Neuronal stem cell (in vitro differentiated cells): ENCODE measurements around the gene HOMER3.

ENCODE experiments used
- DNase-seq: peaks from one replicate; pipeline ENCODE4 v3.0.0-alpha.2; 2013; ENCODE audit warnings: low spot score
- H2AFZ ChIP-seq: one replicate; pipeline ENCODE4 v1.6.1; 2013; ENCODE audit warnings: mild to moderate bottlenecking, low read length, inconsistent platforms
- H2AK5ac ChIP-seq: 2 replicates; pipeline ENCODE4 v1.6.1; 2013; ENCODE audit warnings: low read depth, mild to moderate bottlenecking, inconsistent platforms, low read length, moderate library complexity, mixed read lengths
- H2BK120ac ChIP-seq: 2 replicates; pipeline ENCODE4 v1.6.1; 2013; ENCODE audit warnings: low read depth, mild to moderate bottlenecking, inconsistent platforms, low read length, moderate library complexity, mixed read lengths
- H2BK12ac ChIP-seq: one replicate; pipeline ENCODE4 v1.6.1; 2013; ENCODE audit warnings: low read length, inconsistent platforms
- H2BK15ac ChIP-seq: 2 replicates; pipeline ENCODE4 v1.6.1; 2013; ENCODE audit warnings: mild to moderate bottlenecking, low read length, inconsistent platforms, mixed read lengths
- H2BK5ac ChIP-seq: one replicate; pipeline ENCODE4 v1.6.1; 2013; ENCODE audit warnings: inconsistent platforms, mild to moderate bottlenecking, low read length, moderate library complexity
- H3K14ac ChIP-seq: one replicate; pipeline ENCODE4 v1.6.1; 2013; ENCODE audit warnings: low read length, inconsistent platforms
- H3K18ac ChIP-seq: 2 replicates; pipeline ENCODE4 v1.6.1; 2013; ENCODE audit warnings: low read length, inconsistent platforms
- H3K23ac ChIP-seq: 2 replicates; pipeline ENCODE4 v1.6.1; 2013; ENCODE audit warnings: low read depth, mild to moderate bottlenecking, mixed read lengths, low read length, inconsistent platforms; ENCODE audit not compliant: poor library complexity
- H3K27ac ChIP-seq: replicated peaks from 3 replicates; pipeline ENCODE4 v1.5.1; 2013; ENCODE audit warnings: low read length, inconsistent platforms
- H3K27me3 ChIP-seq, 3 experiments: 2 replicates each; pipeline ENCODE4 v1.6.1; 2013; ENCODE audit warnings: low read length in 3 of 3, mild to moderate bottlenecking in 2 of 3, inconsistent platforms in 1 of 3, low read depth in 1 of 3, mixed read lengths in 1 of 3, moderate library complexity in 1 of 3; ENCODE audit not compliant: control insufficient read depth in 3 of 3, insufficient read depth in 3 of 3
- H3K36me3 ChIP-seq, 2 donors: replicated peaks in 1 of 2; 2 replicates each; pipeline ENCODE4 v1.6.1; 2013; ENCODE audit warnings: low read length in 2 of 2; ENCODE audit not compliant: control insufficient read depth in 2 of 2, insufficient read depth in 2 of 2
- H3K4ac ChIP-seq: 2 replicates; pipeline ENCODE4 v1.6.1; 2013; ENCODE audit warnings: inconsistent platforms, mild to moderate bottlenecking, low read length, moderate library complexity
- H3K4me1 ChIP-seq, 2 donors: 1 replicate in 1 of 2; 2 replicates in 1 of 2; pipeline ENCODE4 v1.6.1; 2013; ENCODE audit warnings: low read length in 2 of 2, low read depth in 1 of 2; ENCODE audit not compliant: control insufficient read depth in 2 of 2, insufficient read depth in 1 of 2
- H3K4me2 ChIP-seq: one replicate; pipeline ENCODE4 v1.6.1; 2013; ENCODE audit warnings: mild to moderate bottlenecking, low read length, inconsistent platforms; ENCODE audit not compliant: insufficient read depth, poor library complexity, severe bottlenecking
- H3K4me3 ChIP-seq, 2 donors: 2 replicates each; pipeline ENCODE4 v1.5.1; 2013; ENCODE audit warnings: low read length in 2 of 2, mild to moderate bottlenecking in 2 of 2, inconsistent platforms in 1 of 2, moderate library complexity in 1 of 2
- H3K79me1 ChIP-seq: one replicate; pipeline ENCODE4 v1.6.1; 2013; ENCODE audit warnings: low read depth, mild to moderate bottlenecking, inconsistent platforms, low read length, moderate library complexity
- H3K9ac ChIP-seq: one replicate; pipeline ENCODE4 v1.6.1; 2013; ENCODE audit warnings: mild to moderate bottlenecking, low read depth, low read length, inconsistent platforms; ENCODE audit not compliant: poor library complexity
- H3K9me3 ChIP-seq, 2 donors: replicated peaks in 1 of 2; 2 replicates each; pipeline versions ENCODE3 to v1.6.1; 2013; ENCODE audit warnings: low read length in 2 of 2, mild to moderate bottlenecking in 2 of 2, inconsistent platforms in 1 of 2, low read depth in 1 of 2, mixed read lengths in 1 of 2, moderate library complexity in 1 of 2; ENCODE audit not compliant: control insufficient read depth in 2 of 2, insufficient read depth in 1 of 2
- H4K8ac ChIP-seq: one replicate; pipeline ENCODE4 v1.6.1; 2013; ENCODE audit warnings: low read depth, mild to moderate bottlenecking, inconsistent platforms, low read length, moderate library complexity
- H4K91ac ChIP-seq: one replicate; pipeline ENCODE4 v1.6.1; 2013; ENCODE audit warnings: low read length, low read depth, mild to moderate bottlenecking, inconsistent platforms; ENCODE audit not compliant: poor library complexity
- WGBS, 2 donors: extraction: QIAGEN DNeasy Blood & Tissue Kit; methylation state at CpG; one replicate each; pipeline ENCODE4 v1.1.7; 2013; ENCODE audit warnings: missing lambda C conversion rate in 2 of 2, mixed read lengths in 1 of 2; ENCODE audit not compliant: insufficient read length in 2 of 2, insufficient replicate concordance in 1 of 2; ENCODE audit errors: extremely low coverage in 2 of 2; 5-methylcytosine and 5-hydroxymethylcytosine counted together

The HOMER3 gene

GRCh38 chr19:18895824-18896341, 45.1 kb downstream of the HOMER3 start, which contains the start of gene CERS1:
Gene CERS1, minus strand, starts transcription at chr19:18896158. Its CDS starts 86 bp downstream, at chr19:18896072.
- peak within 1 kb of the TSS; percentile 84 to 98 for H3K4me3 ChIP-seq
- H2BK12ac ChIP-seq: peak within 1 kb of the TSS; percentile 90
- H2BK5ac ChIP-seq: peak within 1 kb of the TSS; percentile 82
- no peak within 1 kb of the TSS for H3K27ac ChIP-seq
- H3K23ac ChIP-seq: peak within 1 kb of the TSS; percentile 80
- H3K4me2 ChIP-seq: peak within 1 kb of the TSS; percentile 91
- peak; percentile 54 for DNase-seq
- H3K27me3 ChIP-seq: peaks cover 0 to 6% (median 0%) of the 10 kb centered on the region in 3 experiments
- peak within 1 kb of the TSS; percentile 96 for H3K9ac ChIP-seq
- H4K8ac ChIP-seq: peak within 1 kb of the TSS; percentile 82
- H2BK15ac ChIP-seq: peak within 1 kb of the TSS; percentile 79
- peak within 1 kb of the TSS; percentile 91 for H2AFZ ChIP-seq
- no peak within 1 kb of the TSS for H4K91ac ChIP-seq
- peaks cover 12 to 25% of the 10 kb centered on the region in 2 donors for H3K4me1 ChIP-seq
- H2AK5ac ChIP-seq: peak within 1 kb of the TSS; percentile 92
- peaks cover 10 to 44% of the 10 kb centered on the region in 2 donors for H3K36me3 ChIP-seq
- peak within 1 kb of the TSS; percentile 37 for H3K4ac ChIP-seq
- peaks cover 2% of the 10 kb centered on the region for H3K79me1 ChIP-seq
- peaks cover 0 to 4% of the 10 kb centered on the region in 2 donors for H3K9me3 ChIP-seq
- no CpG with 5 or more reads among the region's 89 CpGs for WGBS, 2 donors
- H3K14ac ChIP-seq: peak within 1 kb of the TSS; percentile 94
- H2BK120ac ChIP-seq: peak within 1 kb of the TSS; percentile 87
- H3K18ac ChIP-seq: peak within 1 kb of the TSS; percentile 98

GRCh38 chr19:18895038-18895823, 45.8 kb downstream of the HOMER3 start:
- H3K23ac ChIP-seq: peak overlapping the region; percentile 65
- peaks cover 2% of the 10 kb centered on the region for H3K79me1 ChIP-seq
- H2BK120ac ChIP-seq: peak overlapping the region; percentile 31
- H3K18ac ChIP-seq: peak overlapping the region; percentile 98
- peaks cover 0 to 4% of the 10 kb centered on the region in 2 donors for H3K9me3 ChIP-seq
- peak overlapping the region; percentile 37 for H3K4ac ChIP-seq
- H2BK12ac ChIP-seq: no peak overlapping the region
- H3K4me3 ChIP-seq: peak overlapping the region; percentile 84 to 98
- WGBS, 2 donors: no CpG with 5 or more reads among the region's 72 CpGs
- peak overlapping the region; percentile 91 for H2AFZ ChIP-seq
- peaks cover 9 to 43% of the 10 kb centered on the region in 2 donors for H3K36me3 ChIP-seq
- DNase-seq: peak; percentile 65
- no peak overlapping the region for H4K8ac ChIP-seq
- H3K27ac ChIP-seq: no peak overlapping the region
- peak overlapping the region; percentile 71 for H3K14ac ChIP-seq
- no peak overlapping the region for H2BK5ac ChIP-seq
- H4K91ac ChIP-seq: no peak overlapping the region
- no peak overlapping the region for H2BK15ac ChIP-seq
- H3K27me3 ChIP-seq: peaks cover 0 to 6% (median 0%) of the 10 kb centered on the region in 3 experiments
- peak overlapping the region; percentile 75 for H2AK5ac ChIP-seq
- H3K9ac ChIP-seq: peak overlapping the region; percentile 96
- H3K4me2 ChIP-seq: peak overlapping the region; percentile 91
- peaks cover 12 to 25% of the 10 kb centered on the region in 2 donors for H3K4me1 ChIP-seq

- Histone ChIP-seq H2BK12ac (no peak overlapping the region), H3K36me3 (peaks cover 8 to 41% of the 10 kb centered on the region in 2 donors), H3K18ac (peak overlapping the region; percentile 80), H3K4me1 (peaks cover 12 to 25% of the 10 kb centered on the region in 2 donors), H2BK5ac (no peak overlapping the region), H4K91ac (no peak overlapping the region), H2AK5ac (peak overlapping the region; percentile 2), H3K79me1 (peaks cover 2% of the 10 kb centered on the region), H3K27me3 (peaks cover 0 to 6% (median 0%) of the 10 kb centered on the region in 3 experiments), H2AFZ (peak overlapping the region; percentile 91), H4K8ac (no peak overlapping the region), H3K4ac (no peak overlapping the region), H3K9me3 (peaks cover 0 to 4% of the 10 kb centered on the region in 2 donors), H3K4me2 (peak overlapping the region; percentile 91), H3K9ac (peak overlapping the region; percentile 38), H3K27ac (no peak overlapping the region), H3K14ac (peak overlapping the region; percentile 76), H3K4me3 (peak overlapping the region; percentile 84 to 98), H3K23ac (peak overlapping the region; percentile 65), H2BK120ac (no peak overlapping the region), H2BK15ac (no peak overlapping the region)
- DNase-seq: peak; percentile 58
- WGBS, 2 donors: no CpG with 5 or more reads among the region's 28 CpGs
Measured at GRCh38 chr19:18894254-18895037, 46.6 kb downstream of the HOMER3 start.
